Naive thymus-derived CD4-positive, alpha-beta T cell (primary cell): ENCODE measurements around the gene ERGIC1. TPM values are rescaled to one million over a fixed set of nuclear protein-coding genes. Genes with fewer than 3 reads are reported as not detected.
"Not testable (repeated sequence)": the region's sequence is repeated elsewhere in the genome, so short reads cannot be mapped to it uniquely, and the experiment has no call there.

Experiments
- ATAC-seq: fragments of 150-1000 bp; cut with Tn5 transposase; 2 replicates; pipeline ENCODE4 v1.10.0; 2021; ENCODE audit warnings: mild to moderate bottlenecking, moderate library complexity
- CTCF ChIA-PET: fragments of 350-600 bp; sonication (Branson Sonifier 250); formaldehyde crosslinking; loops from one replicate; lab custom pipeline; 2021; ENCODE audit warnings: antibody characterized with exemption; lab: Charles Lee
- POLR2A ChIA-PET: fragments of 350-600 bp; sonication (Branson Sonifier 250); formaldehyde crosslinking; loops from one replicate; lab custom pipeline; 2021; ENCODE audit warnings: antibody characterized with exemption, inconsistent platforms; lab: Charles Lee
- DNase-seq, 9 donors: peaks; one replicate each; pipeline versions ENCODE4 v3.0.0 to v3.0.0-alpha.2; 2020 to 2022; ENCODE audit warnings: mixed read lengths in 1 of 9
- H3K27ac ChIP-seq: one replicate; pipeline ENCODE4 v1.7.0; 2013; ENCODE audit warnings: mild to moderate bottlenecking, low read depth, low read length, moderate library complexity
- H3K27me3 ChIP-seq, 2 donors: one replicate each; pipeline ENCODE4 v1.7.0; 2013; ENCODE audit warnings: low read length in 2 of 2, mild to moderate bottlenecking in 2 of 2, moderate library complexity in 2 of 2; ENCODE audit not compliant: control insufficient read depth in 2 of 2, insufficient read depth in 2 of 2
- H3K36me3 ChIP-seq, 3 experiments: 1 replicate in 2 of 3; 2 replicates in 1 of 3; pipeline ENCODE4 v1.7.0; 2013; ENCODE audit warnings: low read length in 3 of 3, mild to moderate bottlenecking in 3 of 3, moderate library complexity in 1 of 3; ENCODE audit not compliant: insufficient read depth in 3 of 3, control insufficient read depth in 2 of 3
- H3K4me1 ChIP-seq, 2 donors: one replicate each; pipeline ENCODE4 v1.7.0; 2013; ENCODE audit warnings: low read length in 2 of 2, mild to moderate bottlenecking in 2 of 2, moderate library complexity in 1 of 2; ENCODE audit not compliant: control insufficient read depth in 2 of 2, insufficient read depth in 2 of 2
- H3K4me3 ChIP-seq: 2 replicates; pipeline ENCODE4 v1.7.0; 2013; ENCODE audit warnings: mild to moderate bottlenecking, low read length
- H3K9me3 ChIP-seq, 3 experiments: 1 replicate in 2 of 3; 2 replicates in 1 of 3; pipeline ENCODE4 v1.7.0; 2013; ENCODE audit warnings: low read length in 3 of 3; ENCODE audit not compliant: control insufficient read depth in 2 of 3
- H3K27ac Mint-ChIP-seq, 9 donors: one replicate each; pipeline ENCODE4 v1.8.0; 2020 to 2022; ENCODE audit warnings: mixed read lengths in 9 of 9, mild to moderate bottlenecking in 8 of 9, moderate library complexity in 5 of 9, inconsistent platforms in 2 of 9
- H3K27me3 Mint-ChIP-seq, 5 donors: one replicate each; pipeline ENCODE4 v1.8.0; 2021 to 2022; ENCODE audit warnings: mixed read lengths in 5 of 5, mild to moderate bottlenecking in 1 of 5
- H3K36me3 Mint-ChIP-seq, 5 donors: one replicate each; pipeline ENCODE4 v1.8.0; 2020 to 2022; ENCODE audit warnings: mixed read lengths in 5 of 5, mild to moderate bottlenecking in 3 of 5, inconsistent platforms in 1 of 5
- H3K4me1 Mint-ChIP-seq, 7 donors: one replicate each; pipeline ENCODE4 v1.8.0; 2020 to 2022; ENCODE audit warnings: mixed read lengths in 7 of 7, mild to moderate bottlenecking in 3 of 7, inconsistent platforms in 1 of 7
- H3K4me3 Mint-ChIP-seq, 10 donors: one replicate each; pipeline ENCODE4 v1.8.0; 2020 to 2022; ENCODE audit warnings: mild to moderate bottlenecking in 10 of 10, mixed read lengths in 10 of 10, moderate library complexity in 6 of 10, inconsistent platforms in 2 of 10
- H3K9me3 Mint-ChIP-seq, 11 donors: one replicate each; pipeline ENCODE4 v1.8.0; 2020 to 2022; ENCODE audit warnings: mixed read lengths in 11 of 11, mild to moderate bottlenecking in 4 of 11, inconsistent platforms in 1 of 11, moderate library complexity in 1 of 11
- intact Hi-C, 2 donors: fragments of 100-400 bp; cut with micrococcal nuclease; formaldehyde crosslinking; loops; one replicate each; pipeline ENCODE4 v1.15.1; 2023
- polyA plus RNA-seq, 2 donors: library from polyadenylated mRNA; unstranded; fragments of 300-500 nt; fragmentation: Illumina TruSeq; gene quantifications; one replicate each; pipeline ENCODE4 v1.2.3, GENCODE V29; 2021
- total RNA-seq, 6 experiments: library from RNA in 5 of 6; stranded (reverse) in 5 of 6; gene quantifications; 1 replicate in 5 of 6; 2 replicates in 1 of 6; pipeline ENCODE4 v1.2.3 and lab custom pipeline; 2021 to 2026

The ERGIC1 gene
- total and polyA plus RNA-seq, 7 experiments from 2014 or later: 18.3 to 71.3 (median 50.0) TPM

GRCh38 chr5:172847584-172847983 lies 13.5 kb downstream of the ERGIC1 start:
- H3K9me3 ChIP-seq, H3K4me3 ChIP-seq, H3K27me3 ChIP-seq, H3K9me3 Mint-ChIP-seq, H3K27ac ChIP-seq, H3K27me3 Mint-ChIP-seq, H3K36me3 ChIP-seq, H3K4me1 ChIP-seq, H3K4me3 Mint-ChIP-seq, ATAC-seq, DNase-seq, POLR2A ChIA-PET: not testable (repeated sequence)
- CTCF ChIA-PET: interaction anchor here (0.8 kb wide), 1 partner anchor 86 kb away, joined by 3 read pairs; no protein-coding TSS in a partner anchor
- Mint-ChIP-seq H3K4me1 (peaks cover 15 to 74% (median 60%) of the 10 kb centered on the region in 7 donors), H3K27ac (peak overlapping the region in 2 of 9 donors; percentile 5 to 16), H3K36me3 (peaks cover 0 to 14% (median 5%) of the 10 kb centered on the region in 5 donors)
- intact Hi-C loops: loop anchor here in 1 of 2 donors (5.0 kb wide), 1 partner anchor 135 kb away; no protein-coding TSS in a partner anchor

GRCh38 chr5:172848419-172848818 lies 14.4 kb downstream of the ERGIC1 start:
- no peak for ATAC-seq
- peaks cover 21 to 73% (median 63%) of the 10 kb centered on the region in 7 donors for H3K4me1 Mint-ChIP-seq
- CTCF ChIA-PET: interaction anchor here (0.8 kb wide), 1 partner anchor 85 kb away, joined by 3 read pairs; no protein-coding TSS in a partner anchor

GRCh38 chr5:172849606-172850453 lies 15.8 kb downstream of the ERGIC1 start:
- no peak overlapping the region for H3K4me3 ChIP-seq
- no peak for DNase-seq
- ChIA-PET CTCF (interaction anchor here (0.6 to 1.0 kb wide), 2 partner anchors 14 to 1473 kb away, joined by 3 to 4 read pairs; no protein-coding TSS in a partner anchor), POLR2A (interaction anchor here (0.6 to 1.4 kb wide), 2 partner anchors 85 to 168 kb away, joined by 3 read pairs; no protein-coding TSS in a partner anchor)
- Mint-ChIP-seq H3K4me3 (peak overlapping the region in 1 of 10 donors; percentile 3), H3K36me3 (peaks cover 0 to 6% (median 0%) of the 10 kb centered on the region in 5 donors), H3K9me3 (no peaks in the 10 kb centered on the region), H3K4me1 (peaks cover 22 to 80% (median 71%) of the 10 kb centered on the region in 7 donors), H3K27ac (peak overlapping the region in 6 of 9 donors; percentile 33 to 71 (median 56)), H3K27me3 (no peaks in the 10 kb centered on the region)
- ATAC-seq: peak; percentile 38
- H3K4me1 ChIP-seq: peaks cover 11 to 17% of the 10 kb centered on the region in 2 donors
- intact Hi-C loops: loop anchor here in 1 of 2 donors (5.0 kb wide), 1 partner anchor 138 kb away; no protein-coding TSS in a partner anchor
- no peaks in the 10 kb centered on the region for H3K27me3 ChIP-seq
- H3K36me3 ChIP-seq: no peaks in the 10 kb centered on the region
- no peak overlapping the region for H3K27ac ChIP-seq
- H3K9me3 ChIP-seq: no peaks in the 10 kb centered on the region

More at GRCh38 chr5:172848419-172848818, 14.4 kb downstream of the ERGIC1 start:
- peaks cover 0 to 11% (median under 1%) of the 10 kb centered on the region in 5 donors for H3K36me3 Mint-ChIP-seq
- Histone ChIP-seq H3K4me3 (no peak overlapping the region), H3K9me3 (no peaks in the 10 kb centered on the region), H3K36me3 (peaks cover 0 to 4% (median 0%) of the 10 kb centered on the region in 3 experiments), H3K27me3 (no peaks in the 10 kb centered on the region), H3K4me1 (peaks cover 5 to 13% of the 10 kb centered on the region in 2 donors), H3K27ac (no peak overlapping the region)
- H3K9me3 Mint-ChIP-seq: no peaks in the 10 kb centered on the region
- no peaks in the 10 kb centered on the region for H3K27me3 Mint-ChIP-seq
- DNase-seq: no peak
- intact Hi-C loops: loop anchor here in 1 of 2 donors (5.0 kb wide), 1 partner anchor 136 kb away; no protein-coding TSS in a partner anchor
- peak overlapping the region in 3 of 9 donors; percentile 5 to 27 (median 5) for H3K27ac Mint-ChIP-seq
- POLR2A ChIA-PET: no interaction called here
- no peak overlapping the region for H3K4me3 Mint-ChIP-seq

GRCh38 chr5:172850454-172850797 lies 16.4 kb downstream of the ERGIC1 start:
- no peaks in the 10 kb centered on the region for H3K9me3 ChIP-seq
- CTCF ChIA-PET: no interaction called here
- Mint-ChIP-seq H3K27ac (peak overlapping the region in 1 of 9 donors; percentile 49), H3K4me3 (no peak overlapping the region), H3K27me3 (no peaks in the 10 kb centered on the region), H3K4me1 (peaks cover 22 to 81% (median 71%) of the 10 kb centered on the region in 7 donors), H3K36me3 (peaks cover 0 to 9% (median 0%) of the 10 kb centered on the region in 5 donors), H3K9me3 (no peaks in the 10 kb centered on the region)
- ATAC-seq: no peak
- DNase-seq: no peak
- no peaks in the 10 kb centered on the region for H3K27me3 ChIP-seq
- peaks cover 11 to 17% of the 10 kb centered on the region in 2 donors for H3K4me1 ChIP-seq
- intact Hi-C loops: no loop called here
- POLR2A ChIA-PET: interaction anchor here (1.4 kb wide), 1 partner anchor 86 kb away, joined by 3 read pairs; no protein-coding TSS in a partner anchor
- H3K36me3 ChIP-seq: no peaks in the 10 kb centered on the region
- H3K4me3 ChIP-seq: no peak overlapping the region
- H3K27ac ChIP-seq: no peak overlapping the region

GRCh38 chr5:172851254-172851653 lies 17.2 kb downstream of the ERGIC1 start:
- CTCF ChIA-PET, H3K9me3 Mint-ChIP-seq, H3K4me3 Mint-ChIP-seq, H3K27ac ChIP-seq, H3K27me3 ChIP-seq, intact Hi-C loops, H3K27me3 Mint-ChIP-seq, H3K4me3 ChIP-seq, H3K36me3 ChIP-seq, DNase-seq, POLR2A ChIA-PET, H3K9me3 ChIP-seq, ATAC-seq: not testable (repeated sequence)
- peaks cover 27 to 79% (median 67%) of the 10 kb centered on the region in 7 donors for H3K4me1 Mint-ChIP-seq
- H3K36me3 Mint-ChIP-seq: peaks cover 0 to 14% (median 4%) of the 10 kb centered on the region in 5 donors
- H3K27ac Mint-ChIP-seq: peak overlapping the region in 1 of 9 donors; percentile 38
- H3K4me1 ChIP-seq: peaks cover 11 to 17% of the 10 kb centered on the region in 2 donors

- Histone ChIP-seq H3K4me3 (no peak overlapping the region), H3K27ac (no peak overlapping the region), H3K9me3 (no peaks in the 10 kb centered on the region), H3K36me3 (no peaks in the 10 kb centered on the region), H3K27me3 (no peaks in the 10 kb centered on the region), H3K4me1 (peaks cover 11 to 17% of the 10 kb centered on the region in 2 donors)
- DNase-seq (no peak), ATAC-seq (peak; percentile 23)
- Mint-ChIP-seq H3K4me1 (peaks cover 33 to 73% (median 66%) of the 10 kb centered on the region in 7 donors), H3K27me3 (no peaks in the 10 kb centered on the region), H3K27ac (peak overlapping the region in 7 of 9 donors; percentile 3 to 74 (median 29)), H3K9me3 (no peaks in the 10 kb centered on the region), H3K36me3 (peaks cover 0 to 16% (median 8%) of the 10 kb centered on the region in 5 donors), H3K4me3 (no peak overlapping the region)
- POLR2A ChIA-PET: no interaction called here
- CTCF ChIA-PET: no interaction called here
- intact Hi-C loops: no loop called here
Measured at GRCh38 chr5:172852490-172853354, 18.7 kb downstream of the ERGIC1 start.
